ENCODE measurements around the gene SMG5. TPM values are rescaled to one million over a fixed set of nuclear protein-coding genes. Genes with fewer than 3 reads are reported as not detected.

SMG5 gene
- total RNA-seq, 1 donor from 2014 or later, result 91.0 TPM

- no peak overlapping the region for H3K4me3 Mint-ChIP-seq
- no peak for DNase-seq (ENCODE audit: extremely low spot score, unreplicated experiment)
- TF ChIP-seq CTCF (conservative IDR thresholded peaks at IDR 0.05), result no peak
- no peaks in the 10 kb centered on the region for H3K27me3 Mint-ChIP-seq
- H3K4me1 Mint-ChIP-seq (ENCODE audit: unreplicated experiment), result no peaks in the 10 kb centered on the region
- no peak overlapping the region for H3K27ac Mint-ChIP-seq
- H3K36me3 Mint-ChIP-seq, result peaks cover 22% of the 10 kb centered on the region
- H3K9me3 Mint-ChIP-seq, result no peaks in the 10 kb centered on the region
Measured at GRCh38 chr1:156308078-156308477, 25.5 kb upstream of the SMG5 start.

DNA sequence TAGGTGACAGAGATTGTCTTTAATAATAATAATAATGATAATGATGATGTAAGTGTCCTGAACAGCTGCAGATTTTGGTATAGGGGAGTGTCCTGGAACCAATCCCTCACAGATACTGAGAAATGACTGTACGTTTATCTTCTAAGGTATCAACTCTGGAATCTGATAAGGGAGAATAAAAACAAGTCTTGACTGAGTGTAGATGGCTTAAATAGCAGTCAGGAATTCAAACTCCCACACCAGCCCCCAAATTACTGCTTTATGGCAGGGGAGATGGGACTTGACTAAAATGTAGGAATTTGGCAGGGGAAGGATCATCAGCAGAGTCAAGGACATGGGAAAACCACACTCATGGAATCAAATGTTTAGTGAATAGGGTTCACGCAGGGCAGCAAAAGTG, 22.6 kb upstream of the SMG5 start:
- H3K27ac Mint-ChIP-seq, result no peak overlapping the region
- H3K4me1 Mint-ChIP-seq (ENCODE audit: unreplicated experiment), result no peaks in the 10 kb centered on the region
- peaks cover 18% of the 10 kb centered on the region for H3K36me3 Mint-ChIP-seq
- no peak for TF ChIP-seq CTCF (conservative IDR thresholded peaks at IDR 0.05)
- DNase-seq (ENCODE audit: extremely low spot score, unreplicated experiment), result no peak
- no peaks in the 10 kb centered on the region for H3K9me3 Mint-ChIP-seq
- H3K4me3 Mint-ChIP-seq, result no peak overlapping the region
- no peaks in the 10 kb centered on the region for H3K27me3 Mint-ChIP-seq

DNA sequence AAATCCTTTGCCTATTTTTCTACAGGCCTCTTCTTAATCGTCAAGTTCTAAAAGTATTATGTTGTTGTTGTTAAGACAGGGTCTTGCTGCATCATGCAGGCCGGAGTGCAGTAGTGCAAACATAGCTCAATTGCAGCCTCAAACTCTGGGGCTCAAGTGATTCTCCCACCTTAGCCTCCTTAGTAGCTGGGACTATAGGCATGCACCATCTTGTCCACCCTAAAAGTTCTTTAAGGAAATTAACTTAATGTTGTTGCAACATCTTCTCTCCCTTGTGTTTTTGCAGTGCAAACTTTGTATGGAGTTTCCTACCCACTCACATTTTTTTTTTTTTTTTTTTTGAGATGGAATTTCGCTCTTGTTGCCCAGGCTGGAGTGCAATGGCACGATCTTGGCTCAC, 20.6 kb upstream of the SMG5 start:
- Mint-ChIP-seq H3K9me3 (no peaks in the 10 kb centered on the region), H3K36me3 (peaks cover 11% of the 10 kb centered on the region), H3K4me3 (no peak overlapping the region), H3K4me1 (ENCODE audit: unreplicated experiment) (no peaks in the 10 kb centered on the region), H3K27ac (no peak overlapping the region), H3K27me3 (no peaks in the 10 kb centered on the region)
- no peak for DNase-seq (ENCODE audit: extremely low spot score, unreplicated experiment)
- TF ChIP-seq CTCF (conservative IDR thresholded peaks at IDR 0.05), result no peak

DNA sequence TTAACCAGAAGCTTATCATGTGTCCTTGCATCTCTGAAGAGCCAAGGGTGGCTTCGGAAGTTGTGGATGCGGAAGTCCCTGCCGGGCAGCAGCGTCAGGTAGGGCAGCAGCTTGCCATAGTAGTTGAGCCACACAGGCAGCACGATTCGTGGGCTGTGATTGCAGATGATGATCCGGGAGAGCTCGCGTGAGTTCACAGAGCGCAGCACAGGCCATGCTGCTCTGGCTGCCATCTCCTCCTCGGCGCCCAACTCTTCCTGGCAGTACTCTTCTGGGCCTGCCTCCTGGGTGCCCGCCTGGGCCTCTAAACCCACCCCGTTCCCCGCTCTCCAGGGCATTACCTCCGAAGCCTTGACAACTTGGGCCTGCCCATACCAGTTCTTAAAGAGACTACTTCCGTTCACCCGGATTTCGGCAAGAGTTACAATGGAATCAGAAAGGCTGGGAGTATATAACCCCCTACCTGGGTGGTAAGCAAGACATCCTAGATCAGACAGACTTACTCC, 16.3 kb upstream of the SMG5 start, which contains the start of gene VHLL:
TSS of gene VHLL (minus strand) at position 456 of the 506 bp plus-strand sequence. CDS start at position 338, 118 bp downstream.
- no peaks in the 10 kb centered on the region for H3K9me3 Mint-ChIP-seq
- DNase-seq (ENCODE audit: extremely low spot score, unreplicated experiment), result no peak

GRCh38 chr1:156295391-156295947, 12.8 kb upstream of the SMG5 start, which contains the start of gene GLMP:
Gene GLMP (minus strand): TSS chr1:156295679. CDS start chr1:156295645, 34 bp downstream.
- Mint-ChIP-seq H3K4me3 (peak within 1 kb of the TSS; percentile 91), H3K9me3 (no peaks in the 10 kb centered on the region), H3K27ac (peak within 1 kb of the TSS; percentile 78), H3K4me1 (ENCODE audit: unreplicated experiment) (peaks cover 24% of the 10 kb centered on the region), H3K27me3 (no peaks in the 10 kb centered on the region), H3K36me3 (peaks cover 4% of the 10 kb centered on the region)
- TF ChIP-seq CTCF (conservative IDR thresholded peaks at IDR 0.05), result no peak
- no peak for DNase-seq (ENCODE audit: extremely low spot score, unreplicated experiment)

More for the DNA sequence above, 16.3 kb upstream of the SMG5 start, which contains the start of gene VHLL:
- Mint-ChIP-seq H3K36me3 (no peaks in the 10 kb centered on the region), H3K27ac (no peak within 1 kb of the TSS), H3K4me1 (ENCODE audit: unreplicated experiment) (peaks cover 11% of the 10 kb centered on the region), H3K4me3 (no peak within 1 kb of the TSS), H3K27me3 (no peaks in the 10 kb centered on the region)
- no peak for TF ChIP-seq CTCF (conservative IDR thresholded peaks at IDR 0.05)
